ENCODE measurements around the gene RER1.

GRCh38 chr1:2380816-2381591 lies 10.6 kb upstream of the RER1 start:
- TF ChIP-seq ATF3 (IDR thresholded peaks at IDR 0.05) (no peak), REST (IDR thresholded peaks at IDR 0.05; ENCODE audit: low read depth) (no peak), TCF7L2 (IDR thresholded peaks at IDR 0.05; ENCODE audit: borderline replicate concordance, extremely low read depth, insufficient read depth, insufficient read length) (no peak), POLR2A (IDR thresholded peaks at IDR 0.05; ENCODE audit: borderline replicate concordance, extremely low read depth, insufficient read depth, insufficient read length) (no peak), EZH2phosphoT487 (IDR thresholded peaks at IDR 0.05; ENCODE audit: borderline replicate concordance) (no peak), EZH2 (IDR thresholded peaks at IDR 0.05) (no peak), SP1 (IDR thresholded peaks at IDR 0.05; ENCODE audit: low read depth) (no peak), CEBPB (IDR thresholded peaks at IDR 0.05; ENCODE audit: low read depth) (no peak)
